AG04450 (cell line): Measurements from ENCODE around the gene DNAH10. TPM values are rescaled to one million over a fixed set of nuclear protein-coding genes. Genes with fewer than 3 reads are reported as not detected.

Source experiments
- CTCF ChIA-PET: fragments of 300-600, 350-600 bp; formaldehyde crosslinking; extraction: SDS; loops from one replicate; lab custom pipeline; 2022; ENCODE audit warnings: antibody characterized with exemption, inconsistent platforms; lab: Charles Lee
- POLR2A ChIA-PET: fragments of 350-600 bp; formaldehyde crosslinking; extraction: SDS; loops from one replicate; lab custom pipeline; 2021; ENCODE audit warnings: antibody characterized with exemption, inconsistent platforms; lab: Yijun Ruan, JAX
- DNase-seq: peaks from one replicate; pipeline ENCODE4 v3.0.0-alpha.2; 2011; ENCODE audit warnings: low read depth, low spot score
- H3K27ac ChIP-seq: one replicate; pipeline ENCODE4 v1.5.1; 2012; ENCODE audit warnings: low read depth, low read length, control low read depth
- H3K27me3 ChIP-seq: one replicate; pipeline ENCODE4 v1.6.0; 2012; ENCODE audit warnings: low read length; ENCODE audit not compliant: control insufficient read depth, insufficient read depth
- H3K4me3 ChIP-seq: 2 replicates; pipeline ENCODE4 v1.5.1; 2011; ENCODE audit warnings: mild to moderate bottlenecking, low read depth, low read length, control low read depth
- H3K9me3 ChIP-seq: 2 replicates; pipeline ENCODE4 v1.5.1; 2012; ENCODE audit warnings: low read length; ENCODE audit not compliant: control insufficient read depth, insufficient read depth
- polyA plus RNA-seq: library from polyadenylated mRNA; depleted of rRNA; stranded (reverse); fragments of >200 nt; gene quantifications from 2 replicates; pipeline ENCODE4 v1.2.3, GENCODE V29; 2011
- TF ChIP-seq, protein P1 (sequence below): IDR thresholded peaks from 2 replicates; pipeline ENCODE4 v1.5.1; 2011; ENCODE audit warnings: low read depth, low read length, control low read depth, inconsistent platforms

Gene DNAH10
- polyA plus RNA-seq, 1 experiment: 9.1 TPM

DNA sequence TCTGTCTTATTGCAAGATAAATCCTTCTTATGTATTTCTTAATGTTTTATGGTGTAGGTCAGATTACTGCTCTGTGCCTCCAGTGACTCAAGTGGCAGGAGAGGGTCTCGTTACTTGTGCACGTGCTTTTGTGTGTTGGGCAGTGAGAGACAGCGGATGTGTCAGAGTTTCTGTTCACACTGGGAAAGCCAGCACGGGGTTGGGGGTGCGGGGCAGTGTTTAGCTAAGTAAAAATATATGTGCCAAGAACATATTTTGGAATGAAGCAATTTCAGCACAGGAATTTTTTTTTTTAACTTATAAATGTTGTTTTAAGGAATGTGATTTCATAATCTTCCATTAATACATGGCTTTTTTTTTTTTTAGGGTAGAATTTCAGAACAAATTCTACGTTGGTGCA is 4.5 kb upstream of the DNAH10 start:
- POLR2A ChIA-PET: interaction anchor here (0.5 to 0.7 kb wide), 4 partner anchors 50 to 1341 kb away, joined by 3 to 8 read pairs (median 4); no protein-coding TSS in a partner anchor
- TF ChIP-seq, protein P1, sequence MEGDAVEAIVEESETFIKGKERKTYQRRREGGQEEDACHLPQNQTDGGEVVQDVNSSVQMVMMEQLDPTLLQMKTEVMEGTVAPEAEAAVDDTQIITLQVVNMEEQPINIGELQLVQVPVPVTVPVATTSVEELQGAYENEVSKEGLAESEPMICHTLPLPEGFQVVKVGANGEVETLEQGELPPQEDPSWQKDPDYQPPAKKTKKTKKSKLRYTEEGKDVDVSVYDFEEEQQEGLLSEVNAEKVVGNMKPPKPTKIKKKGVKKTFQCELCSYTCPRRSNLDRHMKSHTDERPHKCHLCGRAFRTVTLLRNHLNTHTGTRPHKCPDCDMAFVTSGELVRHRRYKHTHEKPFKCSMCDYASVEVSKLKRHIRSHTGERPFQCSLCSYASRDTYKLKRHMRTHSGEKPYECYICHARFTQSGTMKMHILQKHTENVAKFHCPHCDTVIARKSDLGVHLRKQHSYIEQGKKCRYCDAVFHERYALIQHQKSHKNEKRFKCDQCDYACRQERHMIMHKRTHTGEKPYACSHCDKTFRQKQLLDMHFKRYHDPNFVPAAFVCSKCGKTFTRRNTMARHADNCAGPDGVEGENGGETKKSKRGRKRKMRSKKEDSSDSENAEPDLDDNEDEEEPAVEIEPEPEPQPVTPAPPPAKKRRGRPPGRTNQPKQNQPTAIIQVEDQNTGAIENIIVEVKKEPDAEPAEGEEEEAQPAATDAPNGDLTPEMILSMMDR: no peak
- Histone ChIP-seq H3K4me3 (no peak overlapping the region), H3K27me3 (peaks cover 3% of the 10 kb centered on the region), H3K9me3 (no peaks in the 10 kb centered on the region), H3K27ac (no peak overlapping the region)
- CTCF ChIA-PET: no interaction called here
- DNase-seq: peak; percentile 63

- no peak overlapping the region for H3K27ac ChIP-seq
- CTCF ChIA-PET: no interaction called here
- TF ChIP-seq, protein P1: no peak
Observed at GRCh38 chr12:123760267-123760938, 1.7 kb upstream of the DNAH10 start.

DNA sequence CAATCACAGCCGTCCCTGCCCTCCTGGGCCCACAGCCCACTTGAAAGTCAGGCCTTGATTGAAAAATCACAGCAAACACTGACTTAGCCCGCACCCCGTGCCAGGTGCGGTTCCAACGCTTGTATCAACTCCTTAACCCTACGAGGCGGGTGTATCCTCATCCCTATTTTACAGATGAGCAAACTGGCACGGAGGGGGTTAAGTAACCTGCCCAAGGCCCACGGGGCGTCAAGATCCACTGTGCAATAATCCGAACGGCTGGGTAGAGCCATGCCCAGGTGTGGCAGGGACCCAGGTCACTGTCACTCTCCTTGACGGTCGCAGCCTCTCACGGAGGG is 583 bp downstream of the DNAH10 start:
- DNase-seq: no peak
- TF ChIP-seq, protein P1: no peak
- POLR2A ChIA-PET: interaction anchor here (0.5 kb wide), 1 partner anchor 1140 kb away, joined by 6 read pairs; no protein-coding TSS in a partner anchor
- Histone ChIP-seq H3K27ac (no peak overlapping the region), H3K9me3 (no peaks in the 10 kb centered on the region), H3K27me3 (peaks cover 14% of the 10 kb centered on the region), H3K4me3 (peak overlapping the region; percentile 61)
- CTCF ChIA-PET: no interaction called here

More at GRCh38 chr12:123760267-123760938, 1.7 kb upstream of the DNAH10 start:
- DNase-seq: no peak
- no peaks in the 10 kb centered on the region for H3K9me3 ChIP-seq
- H3K27me3 ChIP-seq: peaks cover 10% of the 10 kb centered on the region
- POLR2A ChIA-PET: no interaction called here
- no peak overlapping the region for H3K4me3 ChIP-seq

DNA sequence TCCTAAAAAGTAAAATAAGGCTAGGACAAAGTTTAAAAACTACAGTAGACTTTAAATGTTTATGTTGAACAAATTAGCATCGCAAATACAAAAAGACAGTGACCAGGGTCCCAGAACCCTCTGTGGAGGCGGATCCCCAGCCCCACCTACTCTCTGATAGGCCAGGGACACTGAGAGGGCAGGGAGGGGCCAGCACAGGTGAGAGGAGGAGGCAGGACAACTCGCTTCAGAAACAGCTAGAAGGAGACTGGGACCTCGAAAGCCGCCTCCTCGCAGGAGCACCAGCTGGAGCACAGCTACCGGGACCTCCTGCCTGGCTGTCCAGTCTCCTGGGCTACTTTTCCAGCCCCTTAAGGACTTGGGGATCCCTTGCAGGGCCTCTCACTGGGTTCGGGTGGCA is 992 bp downstream of the DNAH10 start:
- Histone ChIP-seq H3K4me3 (no peak overlapping the region), H3K9me3 (no peaks in the 10 kb centered on the region), H3K27ac (no peak overlapping the region), H3K27me3 (peaks cover 14% of the 10 kb centered on the region)
- DNase-seq: no peak
- TF ChIP-seq, protein P1: no peak
- ChIA-PET CTCF (interaction anchor here (0.5 kb wide), 1 partner anchor 143 kb away, joined by 3 read pairs; no protein-coding TSS in a partner anchor), POLR2A (interaction anchor here (0.5 kb wide), 1 partner anchor 1139 kb away, joined by 6 read pairs; no protein-coding TSS in a partner anchor)

DNA sequence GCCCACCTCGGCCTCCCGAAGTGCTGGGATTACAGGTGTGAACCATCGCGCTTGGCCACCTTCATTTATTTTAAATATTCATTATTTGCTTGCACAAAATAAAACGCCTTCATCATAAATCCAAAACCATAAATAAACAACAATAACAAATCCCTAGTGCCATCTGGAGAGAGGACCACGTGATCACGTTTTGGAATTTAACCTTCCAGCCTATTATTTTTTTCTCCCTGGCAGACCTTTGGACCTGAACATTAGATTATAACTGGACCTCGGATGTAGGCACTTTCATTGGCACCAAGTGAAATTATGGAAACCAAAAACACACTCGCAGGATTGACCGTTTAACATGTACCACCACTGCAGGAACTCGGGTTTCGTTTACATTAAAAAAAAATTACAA is 2.0 kb downstream of the DNAH10 start:
- no peak overlapping the region for H3K27ac ChIP-seq
- ChIA-PET CTCF (no interaction called here), POLR2A (no interaction called here)
- TF ChIP-seq, protein P1: no peak
- no peak for DNase-seq
- peaks cover 14% of the 10 kb centered on the region for H3K27me3 ChIP-seq
- H3K9me3 ChIP-seq: no peaks in the 10 kb centered on the region
- no peak overlapping the region for H3K4me3 ChIP-seq
